HepG2 (cell line): ENCODE results near the gene ATP6V1C2. TPM values are rescaled to one million over a fixed set of nuclear protein-coding genes. Genes with fewer than 3 reads are reported as not detected.

Experiments
- E2F1 ChIP-seq: sonication (generic); formaldehyde crosslinking; IDR thresholded peaks from 2 replicates; pipeline ENCODE4 v1.5.0; 2020; ENCODE audit warnings: missing genetic modification reagents
- FOXM1 ChIP-seq: sonication (generic); formaldehyde crosslinking; IDR thresholded peaks from 2 replicates; pipeline ENCODE4 v1.5.0; 2020; ENCODE audit warnings: missing genetic modification reagents
- GTF2F1 ChIP-seq: fragments of 150-350 bp; IDR thresholded peaks from 2 replicates; pipeline ENCODE4 v1.6.1; 2014; ENCODE audit warnings: low read length
- HMGXB3 ChIP-seq: sonication (generic); formaldehyde crosslinking; IDR thresholded peaks from 2 replicates; pipeline ENCODE4 v1.4.0; 2020; ENCODE audit warnings: missing genetic modification reagents, borderline replicate concordance
- HOXA3 ChIP-seq: sonication (generic); formaldehyde crosslinking; IDR thresholded peaks from 2 replicates; pipeline ENCODE4 v1.5.0; 2020; ENCODE audit warnings: missing genetic modification reagents
- IRF2 ChIP-seq: IDR thresholded peaks from 2 replicates; pipeline ENCODE4 v1.6.1; 2018; ENCODE audit warnings: missing genetic modification reagents, missing compliant biosample characterization
- JUN ChIP-seq: sonication (generic); formaldehyde crosslinking; IDR thresholded peaks from 2 replicates; pipeline ENCODE4 v1.4.0; 2020; ENCODE audit warnings: mild to moderate bottlenecking, missing genetic modification reagents
- KAT2B ChIP-seq: fragments of 150-350 bp; IDR thresholded peaks from 2 replicates; pipeline ENCODE4 v1.6.1; 2014; ENCODE audit warnings: low read depth, low read length, borderline replicate concordance
- KLF12 ChIP-seq: sonication (generic); formaldehyde crosslinking; IDR thresholded peaks from 2 replicates; pipeline ENCODE4 v1.4.0; 2020; ENCODE audit warnings: missing genetic modification reagents, borderline replicate concordance
- MAFK ChIP-seq, 2 experiments: IDR thresholded peaks in 1 of 2; conservative IDR thresholded peaks in 1 of 2; 2 replicates each; pipeline ENCODE4 v1.6.1; 2011; ENCODE audit warnings: improper control_type of control experiment in 2 of 2, low read length in 2 of 2
- NR1H2 ChIP-seq: sonication (generic); formaldehyde crosslinking; IDR thresholded peaks from 2 replicates; pipeline ENCODE4 v1.8.1; 2022; ENCODE audit warnings: low read depth, missing genetic modification reagents, borderline replicate concordance
- PAF1 ChIP-seq: IDR thresholded peaks from 2 replicates; pipeline ENCODE4 v1.6.1; 2016; ENCODE audit warnings: missing genetic modification reagents, missing compliant biosample characterization
- RFXAP ChIP-seq: sonication (generic); formaldehyde crosslinking; IDR thresholded peaks from 2 replicates; pipeline ENCODE4 v1.4.0; 2020; ENCODE audit warnings: missing genetic modification reagents, borderline replicate concordance
- SAFB2 ChIP-seq: sonication (generic); formaldehyde crosslinking; IDR thresholded peaks from 2 replicates; pipeline ENCODE4 v1.5.1; 2020; ENCODE audit warnings: missing genetic modification reagents, low read depth, mild to moderate bottlenecking, borderline replicate concordance
- ZBTB33 ChIP-seq: sonication (generic); formaldehyde crosslinking; IDR thresholded peaks from 2 replicates; pipeline ENCODE4 v1.4.0; 2020; ENCODE audit warnings: missing genetic modification reagents
- ZFP62 ChIP-seq: sonication (generic); formaldehyde crosslinking; IDR thresholded peaks from 2 replicates; pipeline ENCODE4 v1.4.0; 2020; ENCODE audit warnings: missing genetic modification reagents
- ZNF101 ChIP-seq: sonication (generic); formaldehyde crosslinking; IDR thresholded peaks from 2 replicates; pipeline ENCODE4 v1.4.0; 2020; ENCODE audit warnings: mild to moderate bottlenecking, low read depth, missing genetic modification reagents, borderline replicate concordance
- ZNF235 ChIP-seq: sonication (generic); formaldehyde crosslinking; IDR thresholded peaks from 2 replicates; pipeline ENCODE4 v1.8.1; 2023; ENCODE audit warnings: mild to moderate bottlenecking, missing genetic modification reagents, borderline replicate concordance
- ZNF256 ChIP-seq: sonication (generic); formaldehyde crosslinking; conservative IDR thresholded peaks from 2 replicates; pipeline ENCODE4 v1.4.0; 2020; ENCODE audit warnings: missing genetic modification reagents
- ZNF484 ChIP-seq: sonication (generic); formaldehyde crosslinking; IDR thresholded peaks from 2 replicates; pipeline ENCODE4 v1.5.1; 2020; ENCODE audit warnings: mild to moderate bottlenecking, low read depth, missing genetic modification reagents, borderline replicate concordance
- ZNF672 ChIP-seq: sonication (generic); formaldehyde crosslinking; IDR thresholded peaks from 2 replicates; pipeline ENCODE4 v1.8.1; 2022; ENCODE audit warnings: missing genetic modification reagents
- ZNF761 ChIP-seq: sonication (generic); formaldehyde crosslinking; conservative IDR thresholded peaks from 2 replicates; pipeline ENCODE4 v1.4.0; 2020; ENCODE audit warnings: mild to moderate bottlenecking, missing genetic modification reagents
- ZNF883 ChIP-seq: sonication (generic); formaldehyde crosslinking; IDR thresholded peaks from 2 replicates; pipeline ENCODE4 v1.5.1; 2020; ENCODE audit warnings: mild to moderate bottlenecking, missing genetic modification reagents; ENCODE audit errors: not compliant biosample characterization
- polyA plus RNA-seq, 8 experiments: library from polyadenylated mRNA; depleted of rRNA in 3 of 8; stranded (reverse) in 7 of 8; unstranded in 1 of 8; fragments of >200 nt; fragmentation: Illumina TruSeq in 4 of 8; extraction: Trizol in 4 of 8; gene quantifications; 2 replicates each; pipeline versions ENCODE4 v1.2.1 to v1.2.3, GENCODE V29; 2011 to 2016; ENCODE audit warnings: low read depth in 4 of 8, missing spikeins in 1 of 8, mixed read lengths in 1 of 8; ENCODE audit not compliant: insufficient read depth in 1 of 8
- total RNA-seq, 5 experiments: library from RNA; depleted of rRNA; stranded (reverse); fragments of >200 nt; fragmentation: Illumina TruSeq; extraction: Trizol; gene quantifications; 2 replicates each; pipeline ENCODE4 v1.2.3, GENCODE V29; 2016; ENCODE audit warnings: low read depth in 1 of 5

Gene ATP6V1C2
- total and polyA plus RNA-seq, 2 of the 13 experiments (the other 11 are each of a cell fraction or from before 2014, with no cell fraction given), result 0.04 to 0.29 TPM

- TF ChIP-seq RFXAP (no peak), ZNF672 (CRISPR knock-in tag) (no peak), JUN (no peak), FOXM1 (CRISPR knock-in tag) (no peak), KLF12 (CRISPR knock-in tag) (no peak), IRF2 (CRISPR knock-in tag) (peak; percentile 16; the same call in 1 of the 2 replicates), HOXA3 (no peak; the same call in 1 of the 2 replicates), E2F1 (no peak), KAT2B (no peak), SAFB2 (no peak), PAF1 (no peak), NR1H2 (CRISPR knock-in tag) (no peak), ZFP62 (CRISPR knock-in tag) (no peak), MAFK (conservative IDR thresholded peaks at IDR 0.05 in 1 of 2, IDR thresholded peaks at IDR 0.05 in 1 of 2; ENCODE audit: low read length in 2 of 2) (no peak), ZBTB33 (CRISPR knock-in tag) (no peak), GTF2F1 (no peak), ZNF761 (no peak), ZNF883 (CRISPR knock-in tag) (no peak), ZNF101 (CRISPR knock-in tag) (no peak), ZNF235 (CRISPR knock-in tag) (peak; percentile 80; the same call in 1 of the 2 replicates), ZNF256 (no peak), HMGXB3 (CRISPR knock-in tag) (0 out of 2 replicates have a peak, but pooled peaks have one; percentile 19), ZNF484 (CRISPR knock-in tag) (no peak)
Measured at GRCh38 chr2:10814571-10815331, 93.3 kb downstream of the ATP6V1C2 start (continued).
